GM18499 (cell line): ENCODE data around the gene TBC1D8.

Experiments
- ATAC-seq: cut with Tn5 transposase; IDR thresholded peaks from one replicate; pipeline ENCODE4 v1.9.1; 2021; ENCODE audit warnings: moderate number of reproducible peaks; ENCODE audit not compliant: insufficient read depth, unreplicated experiment

TBC1D8 gene

DNA sequence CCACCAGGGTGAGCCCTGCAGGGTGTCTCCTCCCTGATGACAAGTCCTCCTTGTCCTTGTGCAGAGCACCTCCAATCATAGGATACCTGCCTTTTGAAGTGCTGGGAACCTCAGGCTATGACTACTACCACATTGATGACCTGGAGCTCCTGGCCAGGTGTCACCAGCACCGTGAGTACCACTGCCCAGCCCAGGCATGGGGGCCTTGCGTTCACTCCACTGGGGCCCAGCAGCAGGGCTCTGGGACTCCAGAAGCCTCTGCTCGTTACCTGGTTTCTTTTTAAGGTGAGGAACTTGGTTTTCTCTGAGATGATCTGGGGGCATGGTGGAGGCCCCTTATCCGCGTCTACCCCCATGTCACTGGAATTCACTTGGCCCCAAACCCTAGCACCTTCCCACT, 185.6 kb downstream of the TBC1D8 start:
- no peak for ATAC-seq

DNA sequence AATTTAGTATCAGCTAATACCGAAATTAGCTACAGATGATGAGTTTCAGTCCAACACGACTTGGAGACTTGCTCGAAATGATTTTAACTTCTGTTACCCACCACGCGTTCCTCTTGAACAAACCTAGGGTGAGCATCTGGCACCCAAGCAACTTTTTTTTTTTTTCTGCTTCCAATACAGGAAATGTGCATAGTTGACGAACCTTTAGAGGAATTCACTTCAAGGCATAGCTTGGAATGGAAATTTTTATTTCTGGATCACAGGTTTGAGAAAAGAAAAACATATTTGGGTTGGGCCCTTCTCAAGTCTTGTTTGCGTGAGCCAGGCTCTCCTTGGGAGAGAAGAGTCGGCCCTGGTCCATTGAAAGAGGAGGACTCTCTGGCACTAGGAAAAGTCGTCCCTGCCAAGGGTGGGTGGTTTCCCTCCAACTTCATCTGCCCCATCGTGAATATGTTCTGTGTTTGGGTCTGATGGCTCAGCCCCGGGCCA, 186.5 kb downstream of the TBC1D8 start:
- no peak for ATAC-seq

DNA sequence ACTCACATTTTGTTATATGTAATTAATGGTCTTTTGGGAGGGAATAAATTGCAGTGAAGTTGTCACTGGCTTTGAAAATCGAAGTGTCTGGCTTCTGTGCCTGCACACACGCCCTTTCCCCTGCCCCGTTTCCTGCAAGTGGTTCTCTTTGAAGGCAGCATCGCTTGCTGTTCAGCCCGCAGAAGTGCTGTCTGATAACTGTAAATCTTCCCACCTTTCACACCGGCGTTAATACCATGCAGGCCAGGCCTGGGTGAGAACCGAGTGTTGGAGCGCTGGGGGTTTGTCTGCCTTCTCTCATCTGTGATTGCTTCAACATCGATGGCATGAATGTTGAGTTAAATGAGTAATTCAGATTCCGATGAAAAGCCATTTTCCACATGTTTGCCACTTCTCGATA, 187.0 kb downstream of the TBC1D8 start:
- ATAC-seq = no peak

DNA sequence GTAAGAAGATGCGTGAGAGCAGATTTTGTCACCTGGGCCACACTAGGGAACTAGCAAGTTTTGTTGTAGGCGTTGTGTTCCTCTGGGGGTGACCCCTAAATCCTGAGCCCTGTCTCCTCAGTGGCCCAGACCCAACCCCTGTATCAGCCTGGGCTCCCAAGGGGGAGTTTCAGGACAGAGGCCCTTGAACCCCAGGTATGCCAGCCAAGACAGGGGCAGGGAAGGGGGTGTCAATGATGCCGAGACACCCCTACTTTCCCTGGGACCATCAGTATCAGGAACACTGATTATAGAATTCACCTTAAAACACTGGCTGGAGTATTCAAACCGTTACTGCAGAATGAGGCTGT, 188.2 kb downstream of the TBC1D8 start:
- no peak for ATAC-seq

DNA sequence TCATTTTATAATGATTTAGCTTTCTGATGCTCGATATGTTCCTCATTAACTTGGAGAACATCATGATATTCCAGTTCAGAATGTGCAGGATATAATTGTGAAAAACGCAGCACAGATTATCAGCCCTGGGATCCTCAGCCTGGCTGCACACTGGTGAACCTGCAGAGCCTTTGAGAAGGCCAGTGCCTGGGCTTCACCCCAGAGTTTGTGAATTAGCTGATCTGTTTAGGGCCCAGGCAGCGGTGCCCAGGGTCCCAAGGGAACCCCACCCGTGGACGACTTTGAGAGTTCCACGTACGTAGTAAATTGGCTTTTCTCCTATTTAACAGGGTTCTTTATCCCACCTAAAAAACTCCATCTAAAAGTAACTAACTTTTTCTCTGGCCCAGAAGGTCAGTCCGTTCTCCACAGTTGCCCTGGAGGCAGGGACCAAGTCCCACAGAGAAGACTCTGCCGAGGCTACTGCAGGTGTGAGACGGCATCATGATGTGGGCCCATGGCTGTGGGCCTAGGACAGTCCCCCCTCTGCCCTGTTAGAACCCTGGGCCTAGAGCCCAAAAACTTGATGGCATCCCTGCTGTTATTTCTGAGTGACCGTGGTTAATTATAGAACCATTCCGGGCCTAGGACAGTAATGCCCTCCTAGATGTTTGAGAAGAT, 188.7 kb downstream of the TBC1D8 start:
- ATAC-seq = no peak

DNA sequence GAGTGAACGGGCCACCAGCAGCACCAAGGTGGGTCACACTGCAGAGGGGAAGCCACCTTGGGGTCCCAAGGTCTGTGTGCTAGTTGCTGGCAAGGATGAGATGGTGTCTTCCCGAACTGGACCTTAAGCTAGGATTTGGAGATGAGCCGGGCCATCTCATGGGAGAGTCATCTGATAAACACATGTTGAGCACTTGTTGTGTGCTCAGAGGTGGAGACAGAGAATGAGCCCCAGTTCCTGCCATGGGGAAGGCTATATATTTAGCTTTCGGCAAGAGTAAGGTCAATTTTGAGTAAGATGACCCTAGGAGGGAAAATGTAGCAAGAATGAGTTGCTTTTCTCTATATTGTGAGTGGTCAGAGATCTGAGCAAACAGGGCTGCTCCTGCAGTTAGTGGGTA, 190.5 kb downstream of the TBC1D8 start:
- ATAC-seq = no peak

DNA sequence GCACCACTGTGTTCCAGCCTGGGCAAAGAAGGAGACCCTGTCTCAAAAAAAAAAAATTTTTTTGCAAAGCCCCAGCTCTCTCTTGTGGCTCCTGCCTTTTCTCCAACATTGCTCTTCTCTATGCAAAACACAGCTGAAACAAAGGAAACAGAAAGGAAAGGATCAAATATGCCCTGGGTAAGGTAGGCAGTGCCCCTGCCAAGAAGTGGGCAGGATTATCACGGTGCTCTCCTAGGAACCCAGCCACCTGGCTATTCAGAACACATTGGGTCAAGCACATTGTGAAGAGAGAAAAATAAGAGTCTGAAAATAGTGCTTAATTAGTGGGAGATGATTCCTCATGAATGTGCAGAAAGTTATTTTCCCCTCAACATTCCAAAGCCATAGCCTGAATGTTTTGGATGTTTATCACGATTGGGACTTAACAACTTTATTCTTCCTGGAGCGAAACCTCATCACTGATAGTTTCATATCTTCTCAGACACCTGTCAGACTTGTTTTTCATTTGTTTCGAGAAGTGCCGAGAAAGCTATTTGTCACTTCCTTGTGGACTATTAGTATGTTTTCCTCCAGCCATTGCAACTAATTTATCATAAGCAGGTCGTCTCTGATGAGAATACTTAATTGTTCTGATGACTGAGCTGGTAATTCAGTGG, 191.8 kb downstream of the TBC1D8 start:
- ATAC-seq = no peak

DNA sequence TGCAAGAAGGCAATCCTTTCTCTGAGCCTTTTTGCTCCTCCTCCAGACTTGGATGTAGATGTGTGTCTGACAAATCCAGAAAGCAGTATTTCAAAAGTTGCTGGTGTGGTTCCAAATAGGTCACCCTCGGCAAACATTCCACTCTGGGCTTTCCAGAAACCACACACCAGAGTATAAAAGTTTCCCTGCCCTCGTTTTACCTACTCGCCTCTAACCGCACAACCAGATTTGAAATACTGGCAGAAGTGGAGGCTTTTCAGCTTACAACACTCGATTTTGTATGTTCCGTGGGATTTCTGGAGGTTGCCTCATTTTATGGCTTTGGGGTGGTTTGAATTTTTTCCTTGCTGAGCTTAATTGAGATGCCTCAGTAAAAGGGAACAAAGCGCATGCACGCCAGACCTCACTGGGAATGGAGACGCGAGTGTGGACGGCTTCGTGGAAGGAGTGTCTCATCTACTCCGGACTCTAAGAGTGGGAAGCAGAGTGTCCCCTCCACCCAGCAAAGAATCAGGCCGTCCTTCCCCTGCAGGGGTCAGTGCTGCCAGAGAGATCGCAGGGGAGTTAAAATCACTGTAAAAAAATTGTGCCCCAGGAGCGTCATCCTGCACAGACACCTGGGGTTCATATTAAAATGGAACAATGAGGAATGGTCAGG, 193.1 kb downstream of the TBC1D8 start:
- no peak for ATAC-seq
